Liver (tissue), 3 donors: Measurements from ENCODE around the gene BTN2A1.

ENCODE experiments used
- EGR1 ChIP-seq, 2 donors: IDR thresholded peaks; 2 replicates each; pipeline ENCODE4 v1.6.1; 2016 to 2018; ENCODE audit warnings: antibody characterized with exemption in 2 of 2, low read depth in 2 of 2
- FOXA1 ChIP-seq: IDR thresholded peaks from 2 replicates; pipeline ENCODE4 v1.6.1; 2016; ENCODE audit warnings: antibody characterized with exemption
- HNF4A ChIP-seq, 2 donors: conservative IDR thresholded peaks; 2 replicates each; pipeline ENCODE4 v1.6.1; 2016; ENCODE audit warnings: antibody characterized with exemption in 2 of 2, mild to moderate bottlenecking in 2 of 2
- JUND ChIP-seq, 2 donors: IDR thresholded peaks; 2 replicates each; pipeline ENCODE4 v1.6.1; 2016; ENCODE audit warnings: antibody characterized with exemption in 2 of 2
- MAX ChIP-seq: IDR thresholded peaks from 2 replicates; pipeline ENCODE4 v1.6.1; 2016; ENCODE audit warnings: antibody characterized with exemption
- RAD21 ChIP-seq, 2 donors: IDR thresholded peaks; 2 replicates each; pipeline ENCODE4 v1.6.1; 2016; ENCODE audit warnings: antibody characterized with exemption in 2 of 2, mild to moderate bottlenecking in 2 of 2
- TAF1 ChIP-seq: conservative IDR thresholded peaks from 2 replicates; pipeline ENCODE4 v1.6.1; 2016; ENCODE audit warnings: antibody characterized with exemption, mild to moderate bottlenecking
- YY1 ChIP-seq: IDR thresholded peaks from 2 replicates; pipeline ENCODE4 v1.6.1; 2016; ENCODE audit warnings: antibody characterized with exemption, mild to moderate bottlenecking
- TF ChIP-seq, protein P1 (sequence below): fragments of 150-350 bp; IDR thresholded peaks from 2 replicates; pipeline ENCODE4 v1.5.1; 2017; ENCODE audit warnings: improper control_type of control experiment, low read depth, low read length; ENCODE audit not compliant: missing input control
- TF ChIP-seq, protein P2 (sequence below): IDR thresholded peaks from 2 replicates; pipeline ENCODE4 v1.6.1; 2016; ENCODE audit warnings: antibody characterized with exemption
- donor health status: healthy.
- donor health status: healthy.

DNA sequence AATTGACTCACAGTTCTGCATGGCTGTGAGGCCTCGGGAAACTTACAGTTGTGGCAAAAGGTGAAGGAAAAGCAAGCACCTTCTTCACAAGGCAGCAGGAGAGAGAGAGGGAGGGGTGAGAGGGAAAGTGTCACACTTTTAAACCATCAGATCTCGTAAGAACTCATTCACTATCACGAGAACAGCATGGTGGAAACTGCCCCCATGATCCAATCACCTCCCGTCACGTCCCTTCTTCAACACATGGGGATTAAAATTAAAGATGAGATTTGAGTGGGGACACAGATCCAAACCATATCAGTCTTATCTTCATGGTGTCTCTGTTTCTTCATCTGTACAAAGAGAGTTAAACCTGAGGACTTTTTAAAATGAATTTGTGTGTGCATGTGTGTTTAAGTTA, 28.6 kb downstream of the BTN2A1 start:
- no peak for TF ChIP-seq TAF1
- TF ChIP-seq, protein P1, sequence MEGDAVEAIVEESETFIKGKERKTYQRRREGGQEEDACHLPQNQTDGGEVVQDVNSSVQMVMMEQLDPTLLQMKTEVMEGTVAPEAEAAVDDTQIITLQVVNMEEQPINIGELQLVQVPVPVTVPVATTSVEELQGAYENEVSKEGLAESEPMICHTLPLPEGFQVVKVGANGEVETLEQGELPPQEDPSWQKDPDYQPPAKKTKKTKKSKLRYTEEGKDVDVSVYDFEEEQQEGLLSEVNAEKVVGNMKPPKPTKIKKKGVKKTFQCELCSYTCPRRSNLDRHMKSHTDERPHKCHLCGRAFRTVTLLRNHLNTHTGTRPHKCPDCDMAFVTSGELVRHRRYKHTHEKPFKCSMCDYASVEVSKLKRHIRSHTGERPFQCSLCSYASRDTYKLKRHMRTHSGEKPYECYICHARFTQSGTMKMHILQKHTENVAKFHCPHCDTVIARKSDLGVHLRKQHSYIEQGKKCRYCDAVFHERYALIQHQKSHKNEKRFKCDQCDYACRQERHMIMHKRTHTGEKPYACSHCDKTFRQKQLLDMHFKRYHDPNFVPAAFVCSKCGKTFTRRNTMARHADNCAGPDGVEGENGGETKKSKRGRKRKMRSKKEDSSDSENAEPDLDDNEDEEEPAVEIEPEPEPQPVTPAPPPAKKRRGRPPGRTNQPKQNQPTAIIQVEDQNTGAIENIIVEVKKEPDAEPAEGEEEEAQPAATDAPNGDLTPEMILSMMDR, result no peak
- TF ChIP-seq JUND (IDR thresholded peaks at IDR 0.05), result no peak
- TF ChIP-seq EGR1 (IDR thresholded peaks at IDR 0.05; ENCODE audit: low read depth in 2 of 2), result no peak
- no peak for TF ChIP-seq RAD21 (IDR thresholded peaks at IDR 0.05)
- TF ChIP-seq YY1, result no peak
- no peak for TF ChIP-seq FOXA1
- no peak for TF ChIP-seq MAX
- TF ChIP-seq HNF4A (conservative IDR thresholded peaks at IDR 0.05), result no peak
- TF ChIP-seq, protein P2, sequence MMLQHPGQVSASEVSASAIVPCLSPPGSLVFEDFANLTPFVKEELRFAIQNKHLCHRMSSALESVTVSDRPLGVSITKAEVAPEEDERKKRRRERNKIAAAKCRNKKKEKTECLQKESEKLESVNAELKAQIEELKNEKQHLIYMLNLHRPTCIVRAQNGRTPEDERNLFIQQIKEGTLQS, result no peak
